HEK293 (cell line): Measurements from ENCODE around the gene TCOF1.

ENCODE experiments used
- BCL11A ChIP-seq: fragments of 450-650 bp; formaldehyde crosslinking; IDR thresholded peaks from 2 replicates; pipeline ENCODE4 v1.5.1; 2016; ENCODE audit warnings: low read depth, missing biosample characterization, missing genetic modification characterization
- MYNN ChIP-seq: fragments of 450-650 bp; formaldehyde crosslinking; IDR thresholded peaks from 2 replicates; pipeline ENCODE4 v1.5.1; 2016; ENCODE audit warnings: missing biosample characterization, missing genetic modification characterization, borderline replicate concordance
- ZNF121 ChIP-seq: fragments of 450-650 bp; formaldehyde crosslinking; IDR thresholded peaks from 2 replicates; pipeline ENCODE4 v1.5.1; 2016; ENCODE audit warnings: missing biosample characterization, missing genetic modification characterization
- TF ChIP-seq, protein P1 (sequence below): fragments of 450-650 bp; formaldehyde crosslinking; IDR thresholded peaks from 2 replicates; pipeline ENCODE4 v1.5.1; 2016; ENCODE audit warnings: missing biosample characterization, missing genetic modification characterization

DNA sequence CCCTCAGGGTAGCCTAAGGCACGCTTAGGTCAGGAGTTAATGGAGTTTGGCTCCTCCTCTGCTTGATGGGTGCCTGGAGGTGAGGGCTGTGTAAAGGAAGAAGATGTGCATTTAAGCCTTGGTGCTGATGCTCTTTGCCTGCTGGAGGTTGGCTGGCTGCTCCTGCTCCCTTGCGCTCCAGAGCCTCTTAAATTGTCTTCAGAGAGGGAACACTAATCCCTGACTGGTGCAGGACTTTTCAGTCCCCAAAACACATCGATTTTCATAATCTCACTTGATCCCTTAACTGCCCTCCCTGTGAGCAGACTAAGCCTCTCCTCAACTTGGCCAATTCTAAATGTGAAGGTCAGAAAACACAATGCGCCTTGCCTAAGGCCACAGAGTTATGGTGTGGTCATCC, 16.2 kb upstream of the TCOF1 start:
- TF ChIP-seq BCL11A (no peak), ZNF121 (no peak), MYNN (tag by site-specific recombination) (no peak)
- TF ChIP-seq, protein P1, sequence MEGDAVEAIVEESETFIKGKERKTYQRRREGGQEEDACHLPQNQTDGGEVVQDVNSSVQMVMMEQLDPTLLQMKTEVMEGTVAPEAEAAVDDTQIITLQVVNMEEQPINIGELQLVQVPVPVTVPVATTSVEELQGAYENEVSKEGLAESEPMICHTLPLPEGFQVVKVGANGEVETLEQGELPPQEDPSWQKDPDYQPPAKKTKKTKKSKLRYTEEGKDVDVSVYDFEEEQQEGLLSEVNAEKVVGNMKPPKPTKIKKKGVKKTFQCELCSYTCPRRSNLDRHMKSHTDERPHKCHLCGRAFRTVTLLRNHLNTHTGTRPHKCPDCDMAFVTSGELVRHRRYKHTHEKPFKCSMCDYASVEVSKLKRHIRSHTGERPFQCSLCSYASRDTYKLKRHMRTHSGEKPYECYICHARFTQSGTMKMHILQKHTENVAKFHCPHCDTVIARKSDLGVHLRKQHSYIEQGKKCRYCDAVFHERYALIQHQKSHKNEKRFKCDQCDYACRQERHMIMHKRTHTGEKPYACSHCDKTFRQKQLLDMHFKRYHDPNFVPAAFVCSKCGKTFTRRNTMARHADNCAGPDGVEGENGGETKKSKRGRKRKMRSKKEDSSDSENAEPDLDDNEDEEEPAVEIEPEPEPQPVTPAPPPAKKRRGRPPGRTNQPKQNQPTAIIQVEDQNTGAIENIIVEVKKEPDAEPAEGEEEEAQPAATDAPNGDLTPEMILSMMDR (tag by site-specific recombination) = no peak
